H1 (cell line): ENCODE measurements around the gene RAD52. TPM values are rescaled to one million over a fixed set of nuclear protein-coding genes. Genes with fewer than 3 reads are reported as not detected.

ENCODE experiments used
- CTCF ChIA-PET: fragments of 300-600 bp; sonication (Branson Sonifier 250); formaldehyde crosslinking; loops from one replicate; lab custom pipeline; 2021; ENCODE audit not compliant: partially characterized antibody; lab: Charles Lee
- POLR2A ChIA-PET: fragments of 300-600 bp; sonication (Branson Sonifier 250); formaldehyde crosslinking; loops from one replicate; lab custom pipeline; 2021; ENCODE audit warnings: inconsistent platforms; ENCODE audit not compliant: partially characterized antibody; lab: Charles Lee
- DNase-seq, 2 experiments: peaks; one replicate each; pipeline versions ENCODE4 v3.0.0 to v3.0.0-alpha.2; 2010 to 2022; ENCODE audit warnings: low spot score in 2 of 2, low read depth in 1 of 2, mixed read lengths in 1 of 2
- FAIRE-seq: peaks from 2 replicates; lab custom pipeline; 2011; peaks lifted over from hg19 to GRCh38; lab: Jason Lieb, UNC
- H2AFZ ChIP-seq: 2 replicates; pipeline ENCODE4 v1.8.1; 2012; ENCODE audit warnings: low read length, inconsistent platforms
- H2AK5ac ChIP-seq: 2 replicates; pipeline ENCODE4 v1.6.1; 2013; ENCODE audit warnings: low read depth, low read length
- H2BK120ac ChIP-seq: replicated peaks from 2 replicates; pipeline ENCODE3; 2013; ENCODE audit warnings: low read depth, low read length, inconsistent platforms
- H2BK12ac ChIP-seq: 2 replicates; pipeline ENCODE4 v1.6.1; 2013; ENCODE audit warnings: low read depth, low read length
- H2BK15ac ChIP-seq: 2 replicates; pipeline ENCODE4 v1.6.1; 2013; ENCODE audit warnings: low read length
- H2BK20ac ChIP-seq: 2 replicates; pipeline ENCODE4 v1.6.1; 2013; ENCODE audit warnings: low read length
- H2BK5ac ChIP-seq: 2 replicates; pipeline ENCODE4 v1.6.1; 2013; ENCODE audit warnings: low read depth, low read length
- H3K14ac ChIP-seq: 2 replicates; pipeline ENCODE4 v1.6.1; 2013; ENCODE audit warnings: inconsistent platforms; ENCODE audit not compliant: insufficient read length
- H3K18ac ChIP-seq: 2 replicates; pipeline ENCODE4 v1.6.1; 2013; ENCODE audit warnings: low read length; ENCODE audit errors: extremely low read depth
- H3K23ac ChIP-seq: 2 replicates; pipeline ENCODE4 v1.6.1; 2013; ENCODE audit warnings: inconsistent platforms; ENCODE audit not compliant: insufficient read length
- H3K23me2 ChIP-seq: 2 replicates; pipeline ENCODE4 v1.6.1; 2013; ENCODE audit warnings: low read depth, low read length
- H3K27ac ChIP-seq: 2 replicates; pipeline ENCODE4 v1.6.1; 2011; ENCODE audit warnings: low read depth, low read length, inconsistent platforms
- H3K27me3 ChIP-seq, 4 experiments: replicated peaks in 1 of 4; 1 replicate in 1 of 4; 2 replicates in 3 of 4; pipeline versions ENCODE4 v1.6.1 to v1.8.1; 2011 to 2013; ENCODE audit warnings: low read length in 3 of 4, mild to moderate bottlenecking in 3 of 4, inconsistent platforms in 2 of 4, mixed read lengths in 2 of 4, moderate library complexity in 1 of 4; ENCODE audit not compliant: control insufficient read depth in 3 of 4, insufficient read depth in 3 of 4; ENCODE audit errors: extremely low read depth in 1 of 4
- H3K36me3 ChIP-seq, 4 experiments: 2 replicates each; pipeline versions ENCODE4 v1.6.1 to v1.8.1; 2011 to 2013; ENCODE audit warnings: mild to moderate bottlenecking in 4 of 4, low read length in 3 of 4, moderate library complexity in 2 of 4, control low read depth in 1 of 4, inconsistent platforms in 1 of 4; ENCODE audit not compliant: insufficient read depth in 4 of 4, control insufficient read depth in 2 of 4
- H3K4ac ChIP-seq: replicated peaks from 2 replicates; pipeline ENCODE3; 2013; ENCODE audit warnings: low read length, low read depth, mixed read lengths, inconsistent platforms; ENCODE audit not compliant: insufficient read length
- H3K4me1 ChIP-seq, 4 experiments: replicated peaks in 1 of 4; 1 replicate in 1 of 4; 2 replicates in 3 of 4; pipeline versions ENCODE4 v1.6.1 to v1.8.1; 2011 to 2013; ENCODE audit warnings: low read length in 3 of 4, inconsistent platforms in 2 of 4, mixed read lengths in 1 of 4; ENCODE audit not compliant: insufficient read depth in 4 of 4, control insufficient read depth in 3 of 4
- H3K4me2 ChIP-seq, 2 experiments: 2 replicates each; pipeline versions ENCODE4 v1.6.1 to v1.8.1; 2011 to 2013; ENCODE audit warnings: low read depth in 2 of 2, low read length in 2 of 2, control low read depth in 1 of 2, inconsistent platforms in 1 of 2, mild to moderate bottlenecking in 1 of 2; ENCODE audit not compliant: insufficient read depth in 1 of 2
- H3K4me3 ChIP-seq, 4 experiments: fragments of 200-600, 300-600 bp in 1 of 4; sonication (generic), shearing (Covaris generic), sonication (Bioruptor Twin) in 1 of 4; 2 replicates each; pipeline versions ENCODE4 v1.5.1 to v1.8.1; 2011 to 2016; ENCODE audit warnings: low read length in 4 of 4, low read depth in 3 of 4, control low read depth in 2 of 4, inconsistent platforms in 2 of 4, mild to moderate bottlenecking in 2 of 4, mixed read lengths in 1 of 4, moderate library complexity in 1 of 4; ENCODE audit not compliant: insufficient read depth in 2 of 4; ENCODE audit errors: extremely low read depth in 1 of 4
- H3K56ac ChIP-seq: replicated peaks from 2 replicates; pipeline ENCODE3; 2013; ENCODE audit warnings: low read depth, mild to moderate bottlenecking, mixed read lengths, low read length, inconsistent platforms; ENCODE audit not compliant: insufficient read length
- H3K79me1 ChIP-seq: 2 replicates; pipeline ENCODE4 v1.6.1; 2013; ENCODE audit warnings: low read depth, low read length, control low read depth
- H3K79me2 ChIP-seq, 2 experiments: 2 replicates each; pipeline versions ENCODE4 v1.6.1 to v1.8.1; 2012 to 2013; ENCODE audit warnings: low read length in 2 of 2, mild to moderate bottlenecking in 2 of 2, inconsistent platforms in 1 of 2; ENCODE audit not compliant: insufficient read depth in 2 of 2, control insufficient read depth in 1 of 2
- H3K9ac ChIP-seq, 4 experiments: replicated peaks in 1 of 4; 1 replicate in 1 of 4; 2 replicates in 3 of 4; pipeline versions ENCODE4 v1.6.1 to v1.8.1; 2011 to 2013; ENCODE audit warnings: low read depth in 3 of 4, low read length in 3 of 4, control low read depth in 2 of 4, mild to moderate bottlenecking in 2 of 4, moderate library complexity in 2 of 4, inconsistent platforms in 1 of 4; ENCODE audit errors: extremely low read depth in 1 of 4
- H3K9me3 ChIP-seq, 2 experiments: 2 replicates each; pipeline versions ENCODE4 v1.6.1 to v1.8.1; 2012 to 2013; ENCODE audit warnings: mild to moderate bottlenecking in 2 of 2, moderate library complexity in 2 of 2, control low read depth in 1 of 2, inconsistent platforms in 1 of 2, low read depth in 1 of 2, low read length in 1 of 2, mixed read lengths in 1 of 2; ENCODE audit not compliant: insufficient read depth in 2 of 2
- H4K20me1 ChIP-seq, 2 experiments: replicated peaks in 1 of 2; 2 replicates each; pipeline versions ENCODE3 to v1.8.1; 2011 to 2013; ENCODE audit warnings: inconsistent platforms in 2 of 2, low read length in 2 of 2, mild to moderate bottlenecking in 1 of 2; ENCODE audit not compliant: insufficient read depth in 2 of 2, control insufficient read depth in 1 of 2
- H4K5ac ChIP-seq: 2 replicates; pipeline ENCODE4 v1.6.1; 2013; ENCODE audit warnings: low read length, low read depth, mixed read lengths, inconsistent platforms; ENCODE audit not compliant: insufficient read length
- H4K8ac ChIP-seq: 2 replicates; pipeline ENCODE4 v1.8.0; 2013; ENCODE audit warnings: mild to moderate bottlenecking, moderate library complexity, low read length, inconsistent platforms; ENCODE audit not compliant: insufficient read depth; ENCODE audit errors: extremely low read depth
- H4K91ac ChIP-seq: replicated peaks from 2 replicates; pipeline ENCODE3; 2013; ENCODE audit warnings: low read length, mixed read lengths, inconsistent platforms; ENCODE audit not compliant: insufficient read length
- ATF2 ChIP-seq: IDR thresholded peaks from 2 replicates; pipeline ENCODE4 v1.6.1; 2012; ENCODE audit warnings: low read length, inconsistent platforms
- BCL11A ChIP-seq, 2 experiments: IDR thresholded peaks; one replicate each; pipeline ENCODE4 v1.6.1; 2011; ENCODE audit warnings: low read depth in 2 of 2, low read length in 2 of 2, mild to moderate bottlenecking in 2 of 2
- BRCA1 ChIP-seq: IDR thresholded peaks from 2 replicates; pipeline ENCODE4 v1.6.1; 2012; ENCODE audit warnings: low read depth, low read length, improper control_type of control experiment
- CBX5 ChIP-seq: fragments of 300-800, 300-1000 bp; sonication (generic); IDR thresholded peaks from 2 replicates; pipeline ENCODE4 v1.7.1; 2016; ENCODE audit warnings: antibody characterized with exemption, low read length, low read depth
- CHD2 ChIP-seq: IDR thresholded peaks from 2 replicates; pipeline ENCODE4 v1.6.1; 2012; ENCODE audit warnings: low read length, improper control_type of control experiment
- FOSL1 ChIP-seq: IDR thresholded peaks from 2 replicates; pipeline ENCODE4 v1.6.1; 2011; ENCODE audit warnings: mild to moderate bottlenecking, low read depth, low read length, moderate library complexity; ENCODE audit not compliant: insufficient read depth
- JUND ChIP-seq: IDR thresholded peaks from 2 replicates; pipeline ENCODE4 v1.6.1; 2011; ENCODE audit warnings: mild to moderate bottlenecking, improper control_type of control experiment, low read length
- KDM4A ChIP-seq: IDR thresholded peaks from one replicate; pipeline ENCODE4 v1.7.1; 2012; ENCODE audit warnings: low read depth, mild to moderate bottlenecking, moderate library complexity, low read length, inconsistent platforms; ENCODE audit not compliant: severe bottlenecking
- NANOG ChIP-seq: IDR thresholded peaks from 2 replicates; pipeline ENCODE4 v1.6.1; 2011; ENCODE audit warnings: low read length, low read depth, mild to moderate bottlenecking, inconsistent platforms; ENCODE audit not compliant: insufficient read depth, poor library complexity, severe bottlenecking
- POLR2AphosphoS5 ChIP-seq: IDR thresholded peaks from 2 replicates; pipeline ENCODE4 v1.6.1; 2011; ENCODE audit warnings: low read depth, low read length
- SP2 ChIP-seq: IDR thresholded peaks from 2 replicates; pipeline ENCODE4 v1.6.1; 2012; ENCODE audit warnings: mild to moderate bottlenecking, low read length, inconsistent platforms
- TEAD4 ChIP-seq: IDR thresholded peaks from 2 replicates; pipeline ENCODE4 v1.6.1; 2012; ENCODE audit warnings: low read depth, low read length, inconsistent platforms, mixed read lengths
- WGBS, 2 experiments: shearing (Covaris generic) in 1 of 2; methylation state at CpG; one replicate each; pipeline versions ENCODE4 v1.1.6 to v1.1.7; 2013 to 2015; ENCODE audit warnings: low lambda C conversion rate in 2 of 2, mixed read lengths in 2 of 2, inconsistent platforms in 1 of 2, low coverage in 1 of 2, missing lambda C conversion rate in 1 of 2; ENCODE audit not compliant: insufficient replicate concordance in 2 of 2, insufficient coverage in 1 of 2, insufficient read length in 1 of 2; ENCODE audit errors: extremely low coverage in 1 of 2, missing lambda C conversion rate in 1 of 2; 5-methylcytosine and 5-hydroxymethylcytosine counted together
- polyA plus RNA-seq, 7 experiments: library from polyadenylated mRNA; depleted of rRNA in 3 of 7; stranded (reverse) in 5 of 7; unstranded in 2 of 7; fragments of >200 nt in 5 of 7; fragments of 200-250 nt in 2 of 7; gene quantifications; 1 replicate in 5 of 7; 2 replicates in 1 of 7; 4 replicates in 1 of 7; pipeline versions ENCODE4 v1.2.1 to v1.2.3, GENCODE V29; 2011 to 2013; ENCODE audit warnings: missing spikeins in 2 of 7, mixed read lengths in 2 of 7
- total RNA-seq: library from RNA; stranded (reverse); fragmentation: NEBNext Ultra II Directional; extraction: Animal tissue kit (Norgen Biotek cat#: 25700); gene quantifications from 2 replicates; pipeline ENCODE4 v1.2.1, GENCODE V29; 2021

RAD52 gene
- total and polyA plus RNA-seq, 2 of the 8 experiments (the other 6 are each of a cell fraction or from before 2014, with no cell fraction given) = 12.5 to 14.3 TPM

GRCh38 chr12:944211-944610 lies 5.3 kb downstream of the RAD52 start:
- peaks cover 0 to 41% of the 10 kb centered on the region in 2 experiments; a peak in 3 of 4 replicates for H3K79me2 ChIP-seq
- no peak overlapping the region for H2BK120ac ChIP-seq
- no peaks in the 10 kb centered on the region; the same call in 1 of the 2 replicates for H3K23me2 ChIP-seq
- no peaks in the 10 kb centered on the region for H3K9me3 ChIP-seq
- no peaks in the 10 kb centered on the region for H3K4me1 ChIP-seq
- no peak overlapping the region for H3K14ac ChIP-seq
- H2AFZ ChIP-seq = no peak overlapping the region
- H3K4ac ChIP-seq = no peak overlapping the region
- POLR2A ChIA-PET = no interaction called here
- no peak overlapping the region for H4K8ac ChIP-seq
- H4K91ac ChIP-seq = no peak overlapping the region
- H3K18ac ChIP-seq = no peak overlapping the region
- DNase-seq (no peak), FAIRE-seq (no peak)
- no peak overlapping the region for H3K56ac ChIP-seq
- H3K27ac ChIP-seq = no peak overlapping the region
- no peak overlapping the region for H4K5ac ChIP-seq
- H4K20me1 ChIP-seq = peaks cover 0 to 2% of the 10 kb centered on the region in 2 experiments
- no peak overlapping the region for H3K9ac ChIP-seq
- no peak overlapping the region for H3K23ac ChIP-seq
- H2AK5ac ChIP-seq = no peak overlapping the region
- no peak overlapping the region for H3K4me3 ChIP-seq
- no peak overlapping the region for H2BK20ac ChIP-seq
- H3K27me3 ChIP-seq = no peaks in the 10 kb centered on the region
- CTCF ChIA-PET = interaction anchor here (0.7 kb wide), 1 partner anchor 75 kb away, joined by 3 read pairs; no protein-coding TSS in a partner anchor
- no peak overlapping the region for H2BK15ac ChIP-seq
- H2BK5ac ChIP-seq = no peak overlapping the region
- no peak overlapping the region for H3K4me2 ChIP-seq
- no peak overlapping the region for H2BK12ac ChIP-seq
- 95% methylated on average over 7 of the region's 7 CpGs; no CpG with 5 or more reads in 1 of the 2 experiments for WGBS, 2 experiments
- peaks cover 0 to 7% (median 0%) of the 10 kb centered on the region in 4 experiments; a peak in 2 of 8 replicates for H3K36me3 ChIP-seq
- H3K79me1 ChIP-seq = peaks cover 8% of the 10 kb centered on the region
- no peak for TF ChIP-seq POLR2AphosphoS5
- no peak for TF ChIP-seq BCL11A (IDR thresholded peaks at IDR 0.05; ENCODE audit: low read depth in 2 of 2, low read length in 2 of 2)
- TF ChIP-seq JUND = no peak
- no peak for TF ChIP-seq FOSL1
- TF ChIP-seq NANOG = no peak
- TF ChIP-seq CHD2 = no peak
- no peak for TF ChIP-seq SP2
- TF ChIP-seq BRCA1 = no peak
- TF ChIP-seq CBX5 = no peak
- no peak for TF ChIP-seq KDM4A
- TF ChIP-seq ATF2 = no peak
- TF ChIP-seq TEAD4 = no peak
